GM23338 (cell line): ENCODE measurements around the gene PHACTR1. TPM values are rescaled to one million over a fixed set of nuclear protein-coding genes. Genes with fewer than 3 reads are reported as not detected.

Source experiments
- ATAC-seq: fragments of 200-7000 bp; cut with Tn5 transposase; 3 replicates; pipeline ENCODE4 v1.9.1; 2020
- DNase-seq: peaks from one replicate; pipeline ENCODE4 v3.0.0-alpha.2; 2015; ENCODE audit warnings: low spot score
- H2AFZ ChIP-seq: fragments of 200-600 bp; sonication (generic); 2 replicates; pipeline ENCODE4 v1.8.0; 2016; ENCODE audit warnings: antibody characterized with exemption, mild to moderate bottlenecking, moderate library complexity
- H3F3A ChIP-seq: fragments of 200-600 bp; sonication (generic); replicated peaks from 2 replicates; pipeline ENCODE4 v1.8.0; 2017; ENCODE audit warnings: antibody characterized with exemption, mixed run types, low read depth
- H3K27ac ChIP-seq: fragments of 200-600 bp; sonication (generic); 2 replicates; pipeline ENCODE4 v1.6.1; 2016; ENCODE audit warnings: low read depth
- H3K27me3 ChIP-seq: fragments of 200-600 bp; sonication (generic); 2 replicates; pipeline ENCODE4 v1.8.0; 2016; ENCODE audit warnings: mild to moderate bottlenecking, mixed run types, moderate library complexity; ENCODE audit not compliant: insufficient read depth
- H3K36me3 ChIP-seq: fragments of 200-600 bp; sonication (generic); 2 replicates; pipeline ENCODE4 v1.8.0; 2016; ENCODE audit warnings: mild to moderate bottlenecking; ENCODE audit not compliant: insufficient read depth
- H3K4me1 ChIP-seq: fragments of 200-600 bp; sonication (generic); 2 replicates; pipeline ENCODE4 v1.8.0; 2016; ENCODE audit warnings: mild to moderate bottlenecking, moderate library complexity; ENCODE audit not compliant: insufficient read depth
- H3K4me2 ChIP-seq: fragments of 200-600 bp; sonication (generic); 2 replicates; pipeline ENCODE4 v1.7.1; 2017; ENCODE audit warnings: mixed run types
- H3K4me3 ChIP-seq: fragments of 200-600 bp; sonication (generic); 2 replicates; pipeline ENCODE4 v1.6.1; 2016; ENCODE audit warnings: mixed run types
- H3K79me2 ChIP-seq: fragments of 200-600 bp; sonication (generic); replicated peaks from 2 replicates; pipeline ENCODE4 v1.8.0; 2017; ENCODE audit warnings: mild to moderate bottlenecking; ENCODE audit not compliant: insufficient read depth
- H3K9me2 ChIP-seq: fragments of 200-600 bp; sonication (generic); 2 replicates; pipeline ENCODE4 v1.8.0; 2017; ENCODE audit not compliant: insufficient read depth
- H4K20me1 ChIP-seq: fragments of 200-600 bp; sonication (generic); replicated peaks from 2 replicates; pipeline ENCODE4 v1.8.0; 2017; ENCODE audit warnings: mild to moderate bottlenecking; ENCODE audit not compliant: insufficient read depth
- H3K27ac Mint-ChIP-seq: 2 replicates; pipeline ENCODE4 v1.8.0; 2020; ENCODE audit warnings: inconsistent platforms, mild to moderate bottlenecking, moderate library complexity, mixed read lengths
- H3K27me3 Mint-ChIP-seq: 3 replicates; pipeline ENCODE4 v1.8.0; 2022; ENCODE audit warnings: low read depth, mild to moderate bottlenecking, moderate library complexity, mixed read lengths, inconsistent platforms; ENCODE audit not compliant: insufficient read depth, poor library complexity
- H3K36me3 Mint-ChIP-seq: 3 replicates; pipeline ENCODE4 v1.8.0; 2021; ENCODE audit warnings: low read depth, mild to moderate bottlenecking, inconsistent platforms, moderate library complexity, mixed read lengths
- H3K4me1 Mint-ChIP-seq: 3 replicates; pipeline ENCODE4 v1.8.0; 2020; ENCODE audit warnings: mild to moderate bottlenecking, inconsistent platforms, mixed read lengths
- H3K4me3 Mint-ChIP-seq: 3 replicates; pipeline ENCODE4 v1.8.0; 2021; ENCODE audit warnings: moderate library complexity, mild to moderate bottlenecking, inconsistent platforms, mixed read lengths
- H3K9me3 Mint-ChIP-seq: 3 replicates; pipeline ENCODE4 v1.8.0; 2020; ENCODE audit warnings: moderate library complexity, mild to moderate bottlenecking, inconsistent platforms, mixed read lengths
- CREB1 ChIP-seq: fragments of 250-450 bp; sonication (Bioruptor Pico); IDR thresholded peaks from 2 replicates; pipeline ENCODE4 v1.5.0; 2020; ENCODE audit warnings: low read depth, mild to moderate bottlenecking, moderate library complexity
- EZH2 ChIP-seq: fragments of 200-600 bp; sonication (generic); IDR thresholded peaks from one replicate; pipeline ENCODE4 v1.8.0; 2017; ENCODE audit warnings: antibody characterized with exemption, mild to moderate bottlenecking, low read depth; ENCODE audit not compliant: unreplicated experiment
- EZH2phosphoT487 ChIP-seq: fragments of 200-600 bp; sonication (generic); IDR thresholded peaks from one replicate; pipeline ENCODE4 v1.8.1; 2018; ENCODE audit warnings: antibody characterized with exemption; ENCODE audit not compliant: unreplicated experiment
- JUNB ChIP-seq: IDR thresholded peaks from one replicate; pipeline ENCODE4 v1.6.1; 2016; ENCODE audit warnings: antibody characterized with exemption; ENCODE audit not compliant: unreplicated experiment
- NANOG ChIP-seq: IDR thresholded peaks from 2 replicates; pipeline ENCODE4 v1.6.1; 2016; ENCODE audit warnings: antibody characterized with exemption, borderline replicate concordance
- POLR2AphosphoS5 ChIP-seq: IDR thresholded peaks from 2 replicates; pipeline ENCODE4 v1.6.1; 2016; ENCODE audit warnings: antibody characterized with exemption, low read depth
- REST ChIP-seq: IDR thresholded peaks from one replicate; pipeline ENCODE4 v1.6.1; 2018; ENCODE audit warnings: antibody characterized with exemption; ENCODE audit not compliant: unreplicated experiment
- STAT1 ChIP-seq: IDR thresholded peaks from one replicate; pipeline ENCODE4 v1.6.1; 2016; ENCODE audit warnings: antibody characterized with exemption; ENCODE audit not compliant: unreplicated experiment
- ZNF114 ChIP-seq: fragments of 250-450 bp; sonication (Bioruptor Pico); IDR thresholded peaks from 2 replicates; pipeline ENCODE4 v1.5.0; 2020; ENCODE audit warnings: mild to moderate bottlenecking, moderate library complexity
- ZNF331 ChIP-seq: fragments of 250-450 bp; sonication (Bioruptor Pico); IDR thresholded peaks from 2 replicates; pipeline ENCODE4 v1.5.0; 2020; ENCODE audit warnings: low read depth, mild to moderate bottlenecking, moderate library complexity
- ZNF462 ChIP-seq: fragments of 250-450 bp; sonication (Bioruptor Pico); IDR thresholded peaks from 2 replicates; pipeline ENCODE4 v1.5.0; 2020; ENCODE audit warnings: mild to moderate bottlenecking, moderate library complexity
- polyA plus RNA-seq: library from polyadenylated mRNA; unstranded; fragments of >200 nt; fragmentation: Nextera tagmentation; extraction: Ambion mirVana; gene quantifications from 2 replicates; pipeline ENCODE4 v1.2.1, GENCODE V29; 2016
- total RNA-seq: library from RNA; depleted of rRNA; stranded (reverse); fragments of >200 nt; shearing (Covaris generic); gene quantifications from 2 replicates; pipeline ENCODE4 v1.2.3, GENCODE V29; 2014
- TF ChIP-seq, protein P1 (sequence below): IDR thresholded peaks from 2 replicates; pipeline ENCODE4 v1.6.1; 2016; ENCODE audit warnings: antibody characterized with exemption
- TF ChIP-seq, protein P2 (sequence below), 2 experiments: fragments of 200-600 bp in 1 of 2; sonication (generic) in 1 of 2; conservative IDR thresholded peaks; 2 replicates each; pipeline versions ENCODE4 v1.5.1 to v1.6.1; 2016 to 2017; ENCODE audit warnings: antibody characterized with exemption in 2 of 2, low read depth in 2 of 2, mild to moderate bottlenecking in 2 of 2, moderate library complexity in 1 of 2

PHACTR1 gene
- total and polyA plus RNA-seq, 2 experiments from 2014 or later, result 5.9 to 19.3 TPM

DNA sequence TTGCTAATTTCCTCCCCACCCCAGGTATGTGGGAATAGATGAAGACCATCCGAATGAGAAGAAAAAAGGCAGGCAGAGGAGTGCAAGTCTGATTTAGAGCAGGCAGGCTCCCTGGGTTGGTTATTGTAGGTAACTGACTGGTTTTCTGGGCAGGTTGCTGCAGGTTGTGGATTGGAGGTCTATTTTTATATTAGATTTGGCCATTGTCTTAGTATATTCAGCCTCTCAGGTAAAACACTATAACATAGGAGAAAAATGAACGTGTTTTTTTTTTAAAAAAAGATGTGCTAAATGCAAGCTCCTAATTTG, 612.3 kb downstream of the PHACTR1 start:
- peak overlapping the region; percentile 67; the same call in 1 of the 2 replicates for H2AFZ ChIP-seq
- DNase-seq, result no peak

More for the DNA sequence above, 612.3 kb downstream of the PHACTR1 start:
- Histone ChIP-seq H3K36me3 (peaks cover 10% of the 10 kb centered on the region), H3K4me3 (peak overlapping the region; percentile 82), H3K9me2 (no peaks in the 10 kb centered on the region), H4K20me1 (no peaks in the 10 kb centered on the region), H3K79me2 (peaks cover 16% of the 10 kb centered on the region), H3F3A (0 out of 2 replicates have a peak, but pooled peaks cover 2% of the 10 kb centered on the region), H3K27ac (peak overlapping the region; percentile 87), H3K27me3 (no peaks in the 10 kb centered on the region), H3K4me2 (peak overlapping the region; percentile 76), H3K4me1 (0 out of 2 replicates have a peak, but pooled peaks cover 4% of the 10 kb centered on the region)
- ATAC-seq, result no peak
- no peaks in the 10 kb centered on the region for H3K27me3 Mint-ChIP-seq
- peak overlapping the region; percentile 96 for H3K27ac Mint-ChIP-seq
- peaks cover 13% of the 10 kb centered on the region for H3K4me1 Mint-ChIP-seq
- H3K4me3 Mint-ChIP-seq, result peak overlapping the region; percentile 94
- peaks cover 24% of the 10 kb centered on the region; the same call in 2 of the 3 replicates for H3K36me3 Mint-ChIP-seq
- TF ChIP-seq JUNB (no peak), CREB1 (CRISPR knock-in tag) (no peak), POLR2AphosphoS5 (no peak), ZNF114 (CRISPR knock-in tag) (no peak), STAT1 (no peak), ZNF331 (CRISPR knock-in tag) (no peak), ZNF462 (CRISPR knock-in tag) (no peak), EZH2 (no peak), NANOG (no peak), REST (no peak), EZH2phosphoT487 (no peak)
- TF ChIP-seq, protein P1, sequence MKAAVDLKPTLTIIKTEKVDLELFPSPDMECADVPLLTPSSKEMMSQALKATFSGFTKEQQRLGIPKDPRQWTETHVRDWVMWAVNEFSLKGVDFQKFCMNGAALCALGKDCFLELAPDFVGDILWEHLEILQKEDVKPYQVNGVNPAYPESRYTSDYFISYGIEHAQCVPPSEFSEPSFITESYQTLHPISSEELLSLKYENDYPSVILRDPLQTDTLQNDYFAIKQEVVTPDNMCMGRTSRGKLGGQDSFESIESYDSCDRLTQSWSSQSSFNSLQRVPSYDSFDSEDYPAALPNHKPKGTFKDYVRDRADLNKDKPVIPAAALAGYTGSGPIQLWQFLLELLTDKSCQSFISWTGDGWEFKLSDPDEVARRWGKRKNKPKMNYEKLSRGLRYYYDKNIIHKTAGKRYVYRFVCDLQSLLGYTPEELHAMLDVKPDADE, result no peak
- TF ChIP-seq, protein P2, sequence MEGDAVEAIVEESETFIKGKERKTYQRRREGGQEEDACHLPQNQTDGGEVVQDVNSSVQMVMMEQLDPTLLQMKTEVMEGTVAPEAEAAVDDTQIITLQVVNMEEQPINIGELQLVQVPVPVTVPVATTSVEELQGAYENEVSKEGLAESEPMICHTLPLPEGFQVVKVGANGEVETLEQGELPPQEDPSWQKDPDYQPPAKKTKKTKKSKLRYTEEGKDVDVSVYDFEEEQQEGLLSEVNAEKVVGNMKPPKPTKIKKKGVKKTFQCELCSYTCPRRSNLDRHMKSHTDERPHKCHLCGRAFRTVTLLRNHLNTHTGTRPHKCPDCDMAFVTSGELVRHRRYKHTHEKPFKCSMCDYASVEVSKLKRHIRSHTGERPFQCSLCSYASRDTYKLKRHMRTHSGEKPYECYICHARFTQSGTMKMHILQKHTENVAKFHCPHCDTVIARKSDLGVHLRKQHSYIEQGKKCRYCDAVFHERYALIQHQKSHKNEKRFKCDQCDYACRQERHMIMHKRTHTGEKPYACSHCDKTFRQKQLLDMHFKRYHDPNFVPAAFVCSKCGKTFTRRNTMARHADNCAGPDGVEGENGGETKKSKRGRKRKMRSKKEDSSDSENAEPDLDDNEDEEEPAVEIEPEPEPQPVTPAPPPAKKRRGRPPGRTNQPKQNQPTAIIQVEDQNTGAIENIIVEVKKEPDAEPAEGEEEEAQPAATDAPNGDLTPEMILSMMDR (conservative IDR thresholded peaks at IDR 0.05; ENCODE audit: low read depth in 2 of 2), result no peak
- H3K9me3 Mint-ChIP-seq, result no peaks in the 10 kb centered on the region
